ENCODE measurements around the gene PTPRD. TPM values are rescaled to one million over a fixed set of nuclear protein-coding genes. Genes with fewer than 3 reads are reported as not detected.

PTPRD gene
- total RNA-seq, 3 donors from 2014 or later: 0.26 to 0.49 (median 0.28) TPM

GRCh38 chr9:8389531-8389930 lies 2223.3 kb downstream of the PTPRD start:
- Mint-ChIP-seq H3K36me3 (ENCODE audit: insufficient read depth) (no peaks in the 10 kb centered on the region), H3K27me3 (ENCODE audit: low read depth) (no peaks in the 10 kb centered on the region), H3K4me3 (no peak overlapping the region), H3K4me1 (ENCODE audit: low read depth) (no peaks in the 10 kb centered on the region), H3K9me3 (no peaks in the 10 kb centered on the region)
- no peak for ATAC-seq
- DNase-seq: no peak

- Mint-ChIP-seq H3K36me3 (ENCODE audit: insufficient read depth) (no peaks in the 10 kb centered on the region), H3K4me1 (ENCODE audit: low read depth) (no peaks in the 10 kb centered on the region), H3K27me3 (ENCODE audit: low read depth) (no peaks in the 10 kb centered on the region), H3K9me3 (no peaks in the 10 kb centered on the region), H3K4me3 (no peak overlapping the region)
- DNase-seq (no peak), ATAC-seq (no peak)
Observed at GRCh38 chr9:8388132-8388531, 2224.7 kb downstream of the PTPRD start.

- Mint-ChIP-seq H3K9me3 (no peaks in the 10 kb centered on the region), H3K27me3 (ENCODE audit: low read depth) (no peaks in the 10 kb centered on the region), H3K4me3 (no peak overlapping the region), H3K4me1 (ENCODE audit: low read depth) (no peaks in the 10 kb centered on the region), H3K36me3 (ENCODE audit: insufficient read depth) (no peaks in the 10 kb centered on the region)
- ATAC-seq (no peak), DNase-seq (no peak)
Observed at GRCh38 chr9:8384091-8384490, 2228.7 kb downstream of the PTPRD start.

GRCh38 chr9:8382777-8383527 lies 2229.8 kb downstream of the PTPRD start:
- Mint-ChIP-seq H3K36me3 (ENCODE audit: insufficient read depth) (no peaks in the 10 kb centered on the region), H3K4me1 (ENCODE audit: low read depth) (no peaks in the 10 kb centered on the region), H3K4me3 (no peak overlapping the region), H3K27me3 (ENCODE audit: low read depth) (no peaks in the 10 kb centered on the region), H3K9me3 (no peaks in the 10 kb centered on the region)
- ATAC-seq: no peak
- no peak for DNase-seq

DNA sequence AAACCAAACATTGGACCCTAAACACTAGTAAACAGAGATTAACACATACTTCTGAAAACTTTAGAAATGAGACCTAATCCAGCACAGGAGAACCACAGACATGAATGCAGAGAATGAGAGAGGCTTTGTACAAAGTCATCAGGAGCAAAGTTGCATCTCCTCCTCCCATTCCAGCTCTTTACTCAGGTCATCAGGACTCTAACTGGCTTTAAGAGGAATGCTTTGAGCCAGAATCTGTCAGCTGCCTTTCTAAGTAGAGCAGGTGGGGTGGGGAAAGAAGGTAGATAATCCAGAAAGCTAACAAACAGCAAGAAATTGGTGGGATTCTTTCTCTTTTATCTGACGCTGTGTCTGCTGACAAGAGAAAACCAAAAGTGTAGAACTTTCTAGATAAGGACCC lies 2230.5 kb downstream of the PTPRD start:
- ATAC-seq: no peak
- H3K4me1 Mint-ChIP-seq (ENCODE audit: low read depth): no peaks in the 10 kb centered on the region
- no peaks in the 10 kb centered on the region for H3K36me3 Mint-ChIP-seq (ENCODE audit: insufficient read depth)
- H3K9me3 Mint-ChIP-seq: no peaks in the 10 kb centered on the region
- H3K4me3 Mint-ChIP-seq: no peak overlapping the region
- no peaks in the 10 kb centered on the region for H3K27me3 Mint-ChIP-seq (ENCODE audit: low read depth)
- no peak for DNase-seq

GRCh38 chr9:8381601-8382000 lies 2231.2 kb downstream of the PTPRD start:
- Mint-ChIP-seq H3K4me1 (ENCODE audit: low read depth) (no peaks in the 10 kb centered on the region), H3K4me3 (no peak overlapping the region), H3K9me3 (no peaks in the 10 kb centered on the region), H3K36me3 (ENCODE audit: insufficient read depth) (no peaks in the 10 kb centered on the region), H3K27me3 (ENCODE audit: low read depth) (no peaks in the 10 kb centered on the region)
- no peak for ATAC-seq
- no peak for DNase-seq

GRCh38 chr9:8374471-8374870 lies 2238.3 kb downstream of the PTPRD start:
- Mint-ChIP-seq H3K27me3 (ENCODE audit: low read depth) (no peaks in the 10 kb centered on the region), H3K4me1 (ENCODE audit: low read depth) (no peaks in the 10 kb centered on the region), H3K9me3 (no peaks in the 10 kb centered on the region), H3K4me3 (no peak overlapping the region), H3K36me3 (ENCODE audit: insufficient read depth) (no peaks in the 10 kb centered on the region)
- no peak for ATAC-seq
- DNase-seq: no peak

DNA sequence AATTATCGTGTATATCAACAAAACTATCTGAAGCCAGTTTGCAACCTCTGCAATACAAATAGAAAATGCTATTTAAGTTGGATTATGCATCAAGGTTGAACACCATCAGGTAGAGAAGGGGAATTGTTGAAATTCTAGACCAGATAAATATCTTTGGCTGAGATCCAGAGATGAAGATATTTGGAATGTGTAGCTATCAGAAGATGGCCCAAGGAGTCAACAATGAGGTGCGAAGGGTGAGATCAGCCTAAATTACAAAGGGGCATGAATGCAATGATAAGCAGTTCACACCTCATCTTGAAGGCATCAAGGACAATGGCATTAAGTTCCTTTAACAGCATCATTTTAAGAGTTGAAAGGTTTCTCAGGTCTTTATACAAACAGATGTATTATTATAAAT lies 2241.1 kb downstream of the PTPRD start:
- Mint-ChIP-seq H3K36me3 (ENCODE audit: insufficient read depth) (no peaks in the 10 kb centered on the region), H3K4me1 (ENCODE audit: low read depth) (no peaks in the 10 kb centered on the region), H3K4me3 (no peak overlapping the region), H3K9me3 (no peaks in the 10 kb centered on the region), H3K27me3 (ENCODE audit: low read depth) (no peaks in the 10 kb centered on the region)
- ATAC-seq: no peak
- DNase-seq: no peak

GRCh38 chr9:8366161-8366926 lies 2246.5 kb downstream of the PTPRD start:
- no peaks in the 10 kb centered on the region for H3K27me3 Mint-ChIP-seq (ENCODE audit: low read depth)
- H3K4me1 Mint-ChIP-seq (ENCODE audit: low read depth): peaks cover 1% of the 10 kb centered on the region
- H3K9me3 Mint-ChIP-seq: no peaks in the 10 kb centered on the region
- H3K36me3 Mint-ChIP-seq (ENCODE audit: insufficient read depth): no peaks in the 10 kb centered on the region
- H3K4me3 Mint-ChIP-seq: no peak overlapping the region
- DNase-seq: no peak
- ATAC-seq: no peak

DNA sequence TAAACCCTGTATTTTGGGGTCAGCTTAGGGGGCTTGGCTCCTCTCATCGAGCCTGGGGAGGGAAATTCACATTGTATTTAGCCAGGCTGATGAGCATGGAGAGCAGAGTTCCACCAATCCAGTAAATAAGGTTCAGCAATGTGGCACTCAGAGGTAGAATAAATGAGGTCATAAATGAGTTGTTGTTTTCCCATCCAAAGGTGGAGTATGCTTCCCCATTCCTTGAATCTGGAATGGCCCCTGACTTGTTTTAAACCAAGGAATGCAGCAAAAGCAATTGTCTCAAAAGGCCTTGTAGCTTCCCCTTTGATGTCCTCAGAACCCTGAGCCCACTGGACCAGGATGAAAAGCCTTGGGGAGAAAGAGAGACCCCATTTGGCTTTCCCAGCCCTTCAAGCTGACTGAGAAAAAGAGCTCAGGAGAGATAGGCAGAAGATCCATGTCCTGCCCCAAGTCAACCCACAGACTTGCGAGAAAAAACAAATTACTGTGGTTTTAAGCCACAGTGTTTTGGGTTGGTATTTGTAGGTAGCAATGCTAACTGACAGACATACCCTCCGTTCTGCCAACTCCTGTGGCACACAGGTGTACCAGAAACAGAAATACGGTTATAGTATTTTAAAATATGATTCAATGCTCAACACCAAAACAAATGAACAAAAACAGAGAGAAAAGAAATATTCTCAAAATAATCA lies 2247.2 kb downstream of the PTPRD start:
- no peaks in the 10 kb centered on the region for H3K27me3 Mint-ChIP-seq (ENCODE audit: low read depth)
- no peaks in the 10 kb centered on the region for H3K36me3 Mint-ChIP-seq (ENCODE audit: insufficient read depth)
- peaks cover 1% of the 10 kb centered on the region for H3K4me1 Mint-ChIP-seq (ENCODE audit: low read depth)
- no peak overlapping the region for H3K4me3 Mint-ChIP-seq
- no peak for DNase-seq
- no peak for ATAC-seq
- H3K9me3 Mint-ChIP-seq: no peaks in the 10 kb centered on the region

DNA sequence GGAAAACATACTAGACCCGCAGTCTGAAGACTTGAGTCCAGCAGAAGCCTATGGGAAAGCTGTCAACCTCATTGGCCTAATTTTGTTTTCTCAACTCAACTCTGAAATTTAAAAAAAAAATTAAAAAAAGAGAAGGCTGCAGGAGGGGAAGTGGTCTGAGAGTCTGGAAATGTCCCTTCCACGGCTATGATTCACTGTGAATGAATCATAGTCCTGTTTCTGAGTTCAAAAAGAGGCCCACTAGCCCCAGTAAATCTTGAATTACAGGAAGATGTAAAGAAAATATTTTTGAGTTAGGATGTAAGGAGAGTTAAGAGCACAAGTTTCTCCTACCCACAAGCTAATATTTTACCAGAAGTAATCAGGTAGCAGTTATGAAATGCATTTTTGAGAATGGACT lies 2247.8 kb downstream of the PTPRD start:
- Mint-ChIP-seq H3K4me3 (no peak overlapping the region), H3K4me1 (ENCODE audit: low read depth) (peaks cover 1% of the 10 kb centered on the region), H3K9me3 (no peaks in the 10 kb centered on the region), H3K27me3 (ENCODE audit: low read depth) (no peaks in the 10 kb centered on the region), H3K36me3 (ENCODE audit: insufficient read depth) (no peaks in the 10 kb centered on the region)
- ATAC-seq (no peak), DNase-seq (no peak)

DNA sequence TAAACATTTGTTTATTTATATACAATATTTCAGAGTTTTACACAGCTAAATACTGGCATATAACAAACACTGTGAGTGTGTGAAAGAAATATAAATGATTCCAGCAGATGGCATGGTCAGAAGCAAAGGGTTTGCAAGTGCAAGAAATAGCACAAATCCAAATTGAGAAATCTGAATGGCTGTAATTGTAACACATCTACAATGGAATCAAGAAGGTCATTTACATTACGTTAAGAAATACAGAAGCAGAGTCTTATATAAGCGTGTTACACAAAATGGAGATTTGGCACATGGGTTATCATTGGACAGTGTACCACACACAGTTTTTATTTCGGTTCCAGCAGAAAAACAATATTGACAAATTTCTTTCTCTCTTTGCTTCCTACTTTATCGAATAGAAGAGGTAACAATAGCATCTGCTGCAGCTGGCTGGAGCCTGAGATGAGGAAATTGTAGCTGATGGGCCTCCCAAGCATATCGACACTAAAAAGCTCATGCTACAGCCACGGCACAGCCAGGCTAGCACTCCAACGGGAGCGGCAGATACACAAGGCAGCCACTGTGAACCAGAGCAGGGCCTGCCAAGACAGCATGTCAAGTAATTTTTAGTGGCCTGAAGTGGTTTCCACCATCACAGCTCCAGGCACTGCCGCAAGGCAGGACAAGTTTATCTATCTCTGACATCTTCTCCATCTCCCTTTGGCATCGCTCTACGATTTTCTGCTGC lies 2248.6 kb downstream of the PTPRD start:
- H3K4me3 Mint-ChIP-seq: no peak overlapping the region
- H3K36me3 Mint-ChIP-seq (ENCODE audit: insufficient read depth): no peaks in the 10 kb centered on the region
- H3K9me3 Mint-ChIP-seq: no peaks in the 10 kb centered on the region
- H3K4me1 Mint-ChIP-seq (ENCODE audit: low read depth): peaks cover 1% of the 10 kb centered on the region
- DNase-seq (no peak), ATAC-seq (no peak)
- no peaks in the 10 kb centered on the region for H3K27me3 Mint-ChIP-seq (ENCODE audit: low read depth)

GRCh38 chr9:8362250-8362649 lies 2250.6 kb downstream of the PTPRD start:
- ATAC-seq: no peak
- no peak for DNase-seq
- peaks cover 1% of the 10 kb centered on the region for H3K4me1 Mint-ChIP-seq (ENCODE audit: low read depth)
- H3K4me3 Mint-ChIP-seq: no peak overlapping the region
- H3K9me3 Mint-ChIP-seq: no peaks in the 10 kb centered on the region
- no peaks in the 10 kb centered on the region for H3K27me3 Mint-ChIP-seq (ENCODE audit: low read depth)
- no peaks in the 10 kb centered on the region for H3K36me3 Mint-ChIP-seq (ENCODE audit: insufficient read depth)

DNA sequence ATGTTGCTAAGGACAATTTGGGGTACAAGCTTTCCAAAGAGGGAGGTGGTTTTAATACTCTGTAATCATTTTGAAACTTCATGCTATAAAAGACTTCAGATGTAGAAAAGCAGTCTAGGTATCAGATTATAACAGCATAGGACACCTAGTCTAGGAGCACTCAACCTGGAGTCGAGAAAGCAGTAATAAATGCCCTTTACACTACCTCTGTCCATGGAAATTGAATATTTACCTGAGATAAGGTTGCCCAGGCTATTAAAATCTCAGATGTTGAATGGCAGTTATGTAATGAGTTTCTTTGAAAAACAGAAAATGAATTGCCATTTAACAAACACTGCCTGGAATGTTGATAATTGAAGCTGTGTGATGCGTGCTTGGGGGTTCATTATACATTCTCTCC lies 2251.4 kb downstream of the PTPRD start:
- H3K4me3 Mint-ChIP-seq: no peak overlapping the region
- H3K4me1 Mint-ChIP-seq (ENCODE audit: low read depth): peaks cover 1% of the 10 kb centered on the region
- no peaks in the 10 kb centered on the region for H3K27me3 Mint-ChIP-seq (ENCODE audit: low read depth)
- ATAC-seq (no peak), DNase-seq (no peak)
- H3K9me3 Mint-ChIP-seq: no peaks in the 10 kb centered on the region
- no peaks in the 10 kb centered on the region for H3K36me3 Mint-ChIP-seq (ENCODE audit: insufficient read depth)

Data from activated T-cell treated with anti-CD3 and anti-CD28 coated beads, Interleukin-2, amount 50 U/mL, for 4 hours (primary cell).